H9 (cell line): ENCODE data around the gene MICALL1. TPM values are rescaled to one million over a fixed set of nuclear protein-coding genes. Genes with fewer than 3 reads are reported as not detected.

Experiments
- DNase-seq: peaks from one replicate; pipeline ENCODE4 v3.0.0-alpha.2; 2017
- H2AFZ ChIP-seq: one replicate; pipeline ENCODE4 v1.6.1; 2013; ENCODE audit warnings: mild to moderate bottlenecking, low read length, control low read depth, moderate library complexity
- H2AK5ac ChIP-seq: 2 replicates; pipeline ENCODE4 v1.6.1; 2013; ENCODE audit warnings: low read length, control low read depth, mixed read lengths; ENCODE audit not compliant: insufficient read length
- H2BK120ac ChIP-seq: one replicate; pipeline ENCODE4 v1.6.1; 2013; ENCODE audit warnings: low read depth, mild to moderate bottlenecking, low read length, control low read depth, inconsistent platforms; ENCODE audit not compliant: poor library complexity, severe bottlenecking
- H2BK12ac ChIP-seq: 2 replicates; pipeline ENCODE4 v1.6.1; 2013; ENCODE audit warnings: low read length, control low read depth, mixed read lengths, low read depth; ENCODE audit not compliant: insufficient read length
- H2BK15ac ChIP-seq: 2 replicates; pipeline ENCODE4 v1.6.1; 2013; ENCODE audit warnings: low read depth, low read length, control low read depth
- H2BK20ac ChIP-seq: one replicate; pipeline ENCODE4 v1.6.1; 2013; ENCODE audit warnings: low read depth, mild to moderate bottlenecking, low read length, control low read depth, inconsistent platforms; ENCODE audit not compliant: poor library complexity, severe bottlenecking
- H2BK5ac ChIP-seq: 2 replicates; pipeline ENCODE4 v1.6.1; 2013; ENCODE audit warnings: low read length, control low read depth, mixed read lengths; ENCODE audit not compliant: insufficient read length
- H3K14ac ChIP-seq: 2 replicates; pipeline ENCODE4 v1.6.1; 2013; ENCODE audit warnings: low read length, control low read depth; ENCODE audit not compliant: insufficient read depth
- H3K18ac ChIP-seq: 2 replicates; pipeline ENCODE4 v1.6.1; 2013; ENCODE audit warnings: low read depth, mild to moderate bottlenecking, mixed read lengths, low read length, control low read depth; ENCODE audit not compliant: insufficient read length
- H3K23ac ChIP-seq: 2 replicates; pipeline ENCODE4 v1.6.1; 2013; ENCODE audit warnings: low read length, control low read depth, mixed read lengths, low read depth; ENCODE audit not compliant: insufficient read length
- H3K23me2 ChIP-seq: 2 replicates; pipeline ENCODE4 v1.6.1; 2013; ENCODE audit warnings: low read depth, mild to moderate bottlenecking, mixed read lengths, low read length, control low read depth; ENCODE audit not compliant: insufficient read length, poor library complexity, severe bottlenecking
- H3K27ac ChIP-seq: 2 replicates; pipeline ENCODE4 v1.5.1; 2013; ENCODE audit warnings: low read length, control low read depth, mixed read lengths, low read depth; ENCODE audit not compliant: insufficient read length
- H3K27me3 ChIP-seq: 2 replicates; pipeline ENCODE4 v1.6.1; 2013; ENCODE audit warnings: low read length, control low read depth, inconsistent platforms; ENCODE audit not compliant: insufficient read depth
- H3K4ac ChIP-seq: 2 replicates; pipeline ENCODE4 v1.6.1; 2013; ENCODE audit warnings: low read depth, mild to moderate bottlenecking, control low read depth, inconsistent platforms, low read length, moderate library complexity
- H3K4me1 ChIP-seq: 2 replicates; pipeline ENCODE4 v1.6.1; 2013; ENCODE audit warnings: low read length, control low read depth, inconsistent platforms; ENCODE audit not compliant: insufficient read depth
- H3K4me2 ChIP-seq: 2 replicates; pipeline ENCODE4 v1.6.1; 2013; ENCODE audit warnings: low read length, control low read depth, mixed read lengths; ENCODE audit not compliant: insufficient read length, insufficient read depth
- H3K56ac ChIP-seq: 2 replicates; pipeline ENCODE4 v1.6.1; 2013; ENCODE audit warnings: low read depth, mild to moderate bottlenecking, mixed read lengths, low read length, control low read depth; ENCODE audit not compliant: insufficient read length
- H3K79me1 ChIP-seq: 2 replicates; pipeline ENCODE4 v1.6.1; 2013; ENCODE audit warnings: low read depth, mild to moderate bottlenecking, moderate library complexity, low read length, control low read depth, inconsistent platforms; ENCODE audit not compliant: insufficient read depth, poor library complexity, severe bottlenecking
- H3K79me2 ChIP-seq: 2 replicates; pipeline ENCODE4 v1.6.1; 2013; ENCODE audit warnings: low read length, control low read depth, inconsistent platforms; ENCODE audit not compliant: insufficient read depth
- H3K9ac ChIP-seq: 2 replicates; pipeline ENCODE4 v1.6.1; 2013; ENCODE audit warnings: low read length, control low read depth, mixed read lengths; ENCODE audit not compliant: insufficient read length; ENCODE audit errors: extremely low read depth
- H3K9me3 ChIP-seq: one replicate; pipeline ENCODE4 v1.6.1; 2013; ENCODE audit warnings: low read depth, low read length, inconsistent platforms; ENCODE audit not compliant: control insufficient read depth
- H3T11ph ChIP-seq: one replicate; pipeline ENCODE4 v1.6.1; 2013; ENCODE audit warnings: mild to moderate bottlenecking, low read length, control low read depth, inconsistent platforms
- H4K20me1 ChIP-seq: one replicate; pipeline ENCODE4 v1.6.1; 2013; ENCODE audit not compliant: control insufficient read depth, insufficient read length, insufficient read depth
- H4K5ac ChIP-seq: 2 replicates; pipeline ENCODE4 v1.6.1; 2013; ENCODE audit warnings: low read depth, mild to moderate bottlenecking, mixed read lengths, low read length, control low read depth; ENCODE audit not compliant: insufficient read length
- H4K8ac ChIP-seq: replicated peaks from 2 replicates; pipeline ENCODE4 v1.6.1; 2013; ENCODE audit warnings: low read length, control low read depth, mixed read lengths, low read depth; ENCODE audit not compliant: insufficient read length
- H4K91ac ChIP-seq: 2 replicates; pipeline ENCODE4 v1.6.1; 2013; ENCODE audit warnings: low read depth, mild to moderate bottlenecking, moderate library complexity, mixed read lengths, low read length, control low read depth; ENCODE audit not compliant: insufficient read length
- H3K27ac Mint-ChIP-seq, 3 experiments: 2 replicates in 2 of 3; 3 replicates in 1 of 3; pipeline ENCODE4 v1.8.0; 2020 to 2021; ENCODE audit warnings: mixed read lengths in 3 of 3, mild to moderate bottlenecking in 1 of 3, moderate library complexity in 1 of 3
- H3K27me3 Mint-ChIP-seq: 2 replicates; pipeline ENCODE4 v1.8.0; 2021; ENCODE audit warnings: low read depth, mild to moderate bottlenecking, moderate library complexity, mixed read lengths
- H3K36me3 Mint-ChIP-seq, 3 experiments: 2 replicates in 2 of 3; 3 replicates in 1 of 3; pipeline ENCODE4 v1.8.0; 2020 to 2021; ENCODE audit warnings: low read depth in 3 of 3, mixed read lengths in 3 of 3; ENCODE audit not compliant: insufficient read depth in 1 of 3
- H3K4me1 Mint-ChIP-seq, 2 experiments: 2 replicates each; pipeline ENCODE4 v1.8.0; 2020; ENCODE audit warnings: mixed read lengths in 2 of 2
- H3K4me3 Mint-ChIP-seq, 2 experiments: 2 replicates in 1 of 2; 3 replicates in 1 of 2; pipeline ENCODE4 v1.8.0; 2020 to 2021; ENCODE audit warnings: mild to moderate bottlenecking in 2 of 2, mixed read lengths in 2 of 2, moderate library complexity in 1 of 2
- H3K9me3 Mint-ChIP-seq, 2 experiments: 2 replicates in 1 of 2; 3 replicates in 1 of 2; pipeline ENCODE4 v1.8.0; 2020; ENCODE audit warnings: mild to moderate bottlenecking in 2 of 2, mixed read lengths in 2 of 2, moderate library complexity in 1 of 2
- WGBS: extraction: QIAGEN DNeasy Blood & Tissue Kit; methylation state at CpG from one replicate; pipeline ENCODE4 v1.1.7; 2013; ENCODE audit warnings: missing lambda C conversion rate, low lambda C conversion rate, mixed read lengths; ENCODE audit not compliant: insufficient read length; ENCODE audit errors: extremely low coverage; 5-methylcytosine and 5-hydroxymethylcytosine counted together
- total RNA-seq: library from RNA; stranded (reverse); gene quantifications from 2 replicates; pipeline ENCODE4 v1.2.1, GENCODE V29; 2021
- TF ChIP-seq, protein P1 (sequence below): fragments of 200-600 bp; sonication (generic); conservative IDR thresholded peaks from 3 replicates; pipeline ENCODE4 v1.8.0; 2021; ENCODE audit warnings: antibody characterized with exemption, mild to moderate bottlenecking

MICALL1 gene
- total RNA-seq, 1 experiment from 2014 or later, result 33.3 TPM

GRCh38 chr22:37940698-37941376, 34.7 kb downstream of the MICALL1 start:
- Histone ChIP-seq H4K5ac (no peak overlapping the region), H3K9me3 (no peaks in the 10 kb centered on the region), H3K4me1 (no peaks in the 10 kb centered on the region), H2BK15ac (no peak overlapping the region), H3K79me2 (no peaks in the 10 kb centered on the region), H3K18ac (no peak overlapping the region), H3K56ac (no peak overlapping the region), H4K8ac (no peak overlapping the region), H2BK12ac (no peak overlapping the region), H3K23me2 (no peaks in the 10 kb centered on the region), H3K23ac (no peak overlapping the region), H3K9ac (no peak overlapping the region), H3T11ph (no peak overlapping the region), H2BK5ac (no peak overlapping the region), H2BK20ac (no peak overlapping the region), H2AK5ac (no peak overlapping the region), H2BK120ac (no peak overlapping the region), H4K91ac (no peak overlapping the region), H3K27me3 (no peaks in the 10 kb centered on the region), H3K79me1 (no peaks in the 10 kb centered on the region), H3K14ac (no peak overlapping the region), H4K20me1 (no peaks in the 10 kb centered on the region), H2AFZ (no peak overlapping the region), H3K4ac (no peak overlapping the region), H3K4me2 (no peak overlapping the region), H3K27ac (no peak overlapping the region)
- Mint-ChIP-seq H3K27ac (peak overlapping the region in 2 of 3 experiments; percentile 15 to 82; a peak in 2 of 7 replicates), H3K4me3 (no peak overlapping the region; a peak in 1 of 5 replicates), H3K27me3 (no peaks in the 10 kb centered on the region), H3K9me3 (no peaks in the 10 kb centered on the region), H3K4me1 (peaks cover 0 to 7% of the 10 kb centered on the region in 2 experiments; a peak in 1 of 4 replicates), H3K36me3 (peaks cover 3 to 41% (median 30%) of the 10 kb centered on the region in 3 experiments; a peak in 6 of 7 replicates)
- TF ChIP-seq, protein P1, sequence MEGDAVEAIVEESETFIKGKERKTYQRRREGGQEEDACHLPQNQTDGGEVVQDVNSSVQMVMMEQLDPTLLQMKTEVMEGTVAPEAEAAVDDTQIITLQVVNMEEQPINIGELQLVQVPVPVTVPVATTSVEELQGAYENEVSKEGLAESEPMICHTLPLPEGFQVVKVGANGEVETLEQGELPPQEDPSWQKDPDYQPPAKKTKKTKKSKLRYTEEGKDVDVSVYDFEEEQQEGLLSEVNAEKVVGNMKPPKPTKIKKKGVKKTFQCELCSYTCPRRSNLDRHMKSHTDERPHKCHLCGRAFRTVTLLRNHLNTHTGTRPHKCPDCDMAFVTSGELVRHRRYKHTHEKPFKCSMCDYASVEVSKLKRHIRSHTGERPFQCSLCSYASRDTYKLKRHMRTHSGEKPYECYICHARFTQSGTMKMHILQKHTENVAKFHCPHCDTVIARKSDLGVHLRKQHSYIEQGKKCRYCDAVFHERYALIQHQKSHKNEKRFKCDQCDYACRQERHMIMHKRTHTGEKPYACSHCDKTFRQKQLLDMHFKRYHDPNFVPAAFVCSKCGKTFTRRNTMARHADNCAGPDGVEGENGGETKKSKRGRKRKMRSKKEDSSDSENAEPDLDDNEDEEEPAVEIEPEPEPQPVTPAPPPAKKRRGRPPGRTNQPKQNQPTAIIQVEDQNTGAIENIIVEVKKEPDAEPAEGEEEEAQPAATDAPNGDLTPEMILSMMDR, result no peak
- no CpG with 5 or more reads among the region's 12 CpGs for WGBS
- no peak for DNase-seq
